ENCODE measurements around the gene DYNLL2.
A peak's percentile ranks its signal among the peaks of the same experiment; 100 is the strongest.
"Not testable (repeated sequence)": the region's sequence is repeated elsewhere in the genome, so short reads cannot be mapped to it uniquely, and the experiment has no call there.

Gene DYNLL2

DNA sequence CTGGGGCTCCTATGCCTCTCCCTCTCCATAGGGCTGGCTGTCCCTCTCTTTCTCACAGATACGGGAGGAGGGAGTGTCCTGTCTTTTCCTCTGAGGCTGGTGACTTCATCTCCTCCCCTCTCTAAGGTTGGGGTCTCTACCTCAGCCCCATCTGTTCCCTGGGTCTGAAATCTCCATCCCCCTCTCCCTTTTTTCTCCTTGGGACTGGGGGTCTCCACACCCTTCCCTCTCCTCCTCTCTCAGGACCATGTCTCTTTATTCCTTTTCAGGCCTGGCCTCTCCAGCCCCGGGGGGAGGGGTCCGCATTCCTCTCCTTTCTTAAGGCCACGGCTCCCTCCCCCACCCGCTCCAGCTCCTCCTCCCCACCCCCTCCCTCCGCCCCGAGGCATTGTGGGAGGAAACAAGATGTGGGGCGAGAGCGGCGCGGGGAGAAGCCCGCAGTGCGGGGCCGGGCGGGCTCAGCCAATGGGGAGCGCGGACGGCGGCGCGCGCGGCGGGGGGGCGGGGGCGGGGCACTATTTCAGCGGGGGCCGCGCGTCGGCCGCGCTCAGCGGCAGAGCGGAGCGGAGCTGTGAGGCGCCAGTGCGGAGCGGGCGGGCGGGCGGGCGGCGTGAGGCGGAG is at the start of gene DYNLL2:
DYNLL2 (plus strand) TSS at position 550 of the 621 bp plus-strand sequence. CDS start 3,672 bp downstream, outside the sequence.
- peak; percentile 39 for DNase-seq

DNA sequence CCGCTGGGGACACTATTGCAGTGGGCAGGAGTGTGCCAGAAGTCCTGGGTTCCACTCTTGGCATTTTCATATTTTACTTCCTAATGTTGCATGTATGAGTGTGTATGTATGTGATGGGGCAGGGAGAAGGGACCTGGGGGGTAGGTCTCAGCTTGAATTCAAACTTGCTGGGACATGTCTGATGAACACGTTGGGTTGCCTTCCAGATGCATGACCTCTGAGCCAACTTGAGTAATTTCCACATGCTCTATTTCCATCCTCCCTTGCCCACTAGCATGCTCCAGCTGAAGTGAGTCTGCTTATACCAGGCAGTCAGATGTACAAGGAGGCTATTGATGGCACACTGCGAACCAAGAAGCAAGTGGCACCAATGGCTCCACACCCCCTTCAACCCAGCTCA is 43.2 kb upstream of the DYNLL2 start:
- no peak for DNase-seq

GRCh38 chr17:58040386-58040785 is 42.8 kb upstream of the DYNLL2 start:
- DNase-seq, result no peak

DNA sequence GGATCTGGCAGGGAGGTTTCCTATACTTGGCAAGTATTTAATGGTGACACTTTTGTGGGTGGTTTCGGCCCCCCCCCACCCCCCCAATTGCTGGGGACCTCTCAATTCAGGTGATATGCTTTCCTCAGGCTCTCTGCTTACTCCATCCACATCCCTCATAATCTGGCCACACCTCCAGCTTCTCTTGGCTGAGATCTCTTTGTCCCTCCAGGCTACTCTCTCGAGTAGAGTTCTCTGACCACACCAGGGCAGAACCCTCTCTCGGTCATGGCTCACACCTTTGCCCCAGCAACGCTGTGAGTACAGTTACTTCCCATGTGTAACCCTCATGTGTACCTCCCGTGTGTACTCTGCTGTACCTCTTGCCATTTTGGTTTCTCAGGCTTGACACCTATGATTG is 42.1 kb upstream of the DYNLL2 start:
- no peak for DNase-seq

DNA sequence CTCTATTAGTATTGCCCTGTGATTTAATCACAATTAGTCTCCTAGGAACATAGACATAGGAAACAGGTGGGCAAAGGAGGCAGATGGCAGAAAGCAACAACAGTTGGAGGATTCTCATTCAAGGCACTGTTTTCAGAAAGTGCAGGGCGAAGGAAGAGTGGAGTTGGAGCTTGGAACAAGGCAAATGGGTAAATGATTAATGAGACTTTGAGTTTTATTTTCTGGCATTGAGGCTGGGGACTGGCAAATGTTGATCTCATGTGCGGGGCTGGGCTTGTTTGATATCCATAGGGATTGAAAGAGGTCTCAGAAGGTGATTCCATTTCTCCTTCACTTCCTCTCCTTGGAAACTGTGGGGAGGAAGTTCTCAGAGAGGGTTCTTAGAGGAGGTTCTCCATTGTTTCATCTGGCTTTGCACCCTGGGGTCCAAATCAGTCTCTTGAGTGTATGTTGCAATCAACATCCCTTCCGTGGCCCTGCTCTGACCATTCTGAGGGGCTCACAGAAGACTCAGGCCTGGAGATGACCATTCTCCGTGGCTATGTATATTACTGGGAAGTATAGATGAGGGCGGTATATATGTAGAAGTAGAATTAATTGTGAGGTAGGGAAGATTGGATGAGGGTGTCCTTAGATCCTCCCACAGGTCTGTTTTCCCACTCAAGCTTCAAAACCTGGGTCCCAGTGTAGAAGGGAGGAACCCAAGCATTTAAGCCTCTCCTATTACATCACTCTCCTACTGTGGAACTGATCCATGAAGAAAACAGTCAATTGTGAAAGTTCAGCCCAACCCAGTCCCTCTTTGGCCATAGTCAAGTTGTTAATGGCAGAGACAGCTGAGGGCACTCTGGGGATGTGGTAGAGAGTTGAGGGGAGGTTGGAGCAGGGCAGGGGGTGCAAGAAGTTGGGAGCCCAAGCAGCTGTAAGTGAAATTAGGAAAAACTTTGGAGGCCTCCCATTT is 39.7 kb upstream of the DYNLL2 start:
- DNase-seq, result no peak

DNA sequence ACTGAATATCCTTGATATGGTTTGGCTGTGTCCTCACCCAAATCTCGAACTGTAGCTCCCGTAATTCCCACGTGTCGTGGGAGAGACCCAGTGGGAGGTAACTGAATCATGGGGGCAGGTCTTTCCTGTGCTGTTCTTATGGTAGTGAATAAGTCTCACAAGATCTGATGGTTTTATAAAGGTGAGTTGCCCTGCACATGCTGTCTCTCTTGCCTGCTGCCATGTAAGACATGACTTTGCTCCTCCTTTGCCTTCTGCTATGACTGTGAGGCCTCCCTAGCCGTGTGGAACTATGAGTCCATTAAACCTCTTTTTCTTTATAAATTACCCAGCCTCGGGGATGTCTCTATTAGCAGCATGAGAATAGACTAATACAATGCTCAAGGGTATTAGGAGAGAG is 39.0 kb upstream of the DYNLL2 start:
- not testable (repeated sequence) for DNase-seq

DNA sequence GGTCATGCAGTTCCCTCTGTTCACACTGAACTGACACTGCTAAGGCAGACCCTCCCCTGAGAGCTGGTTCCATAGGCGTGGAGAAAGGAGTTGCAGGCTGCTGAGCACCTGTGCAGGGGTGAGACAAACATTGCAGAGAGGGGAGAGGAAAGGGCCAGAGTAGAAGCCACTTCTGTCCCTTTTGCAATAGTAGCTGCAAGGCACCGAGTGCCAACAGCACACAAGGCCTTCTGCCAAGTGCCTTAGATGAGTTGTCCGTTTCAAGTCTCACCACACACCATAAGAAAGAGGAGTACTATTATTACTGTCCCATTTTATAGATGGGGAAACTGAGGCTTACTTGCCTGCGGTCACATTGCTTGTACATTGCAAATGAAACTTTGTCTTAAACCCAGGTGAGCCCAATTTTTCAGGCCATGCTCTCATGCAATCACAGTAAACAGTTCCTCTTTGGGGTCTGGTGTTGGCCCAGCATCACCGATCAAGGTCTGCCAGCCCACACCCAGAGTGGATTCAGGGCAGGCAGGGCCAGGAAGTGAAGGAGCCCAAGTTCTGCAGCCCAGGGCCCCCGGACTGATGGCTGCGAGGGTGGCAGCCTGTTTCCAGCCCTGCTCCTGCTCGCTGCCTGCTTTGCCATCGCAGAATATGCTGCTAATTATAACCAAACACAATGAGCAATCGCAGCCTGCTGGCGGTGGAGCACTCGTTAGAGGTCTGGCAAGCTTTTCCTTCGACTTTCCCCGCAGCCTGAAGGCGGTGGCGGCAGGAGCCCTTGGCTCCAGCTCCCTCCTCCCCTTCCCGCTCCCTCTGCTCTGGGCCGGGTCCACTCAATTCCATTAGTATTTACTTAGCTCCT is 36.8 kb upstream of the DYNLL2 start:
- DNase-seq, result no peak

GRCh38 chr17:58047376-58048150 is 35.7 kb upstream of the DYNLL2 start:
- DNase-seq, result no peak

DNA sequence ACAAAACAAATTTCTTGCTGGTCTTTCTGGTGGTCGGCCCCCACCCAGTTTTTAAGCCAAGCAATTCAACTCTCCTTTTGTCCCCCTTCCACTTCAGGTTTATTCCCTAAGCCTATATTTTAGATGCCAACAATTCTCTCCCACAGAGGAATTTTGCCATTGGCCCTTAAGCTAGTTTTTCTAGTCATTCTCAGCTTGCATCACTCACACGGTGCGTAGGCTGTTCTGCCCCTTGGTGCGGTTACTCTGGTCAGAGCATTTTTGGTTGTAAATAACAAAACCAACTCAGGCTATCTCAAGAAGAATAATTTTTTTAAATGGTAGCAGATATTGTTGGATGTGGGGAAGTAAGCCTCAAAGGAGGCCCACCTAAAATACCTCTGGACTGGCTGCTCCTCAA is 33.7 kb upstream of the DYNLL2 start:
- no peak for DNase-seq

DNA sequence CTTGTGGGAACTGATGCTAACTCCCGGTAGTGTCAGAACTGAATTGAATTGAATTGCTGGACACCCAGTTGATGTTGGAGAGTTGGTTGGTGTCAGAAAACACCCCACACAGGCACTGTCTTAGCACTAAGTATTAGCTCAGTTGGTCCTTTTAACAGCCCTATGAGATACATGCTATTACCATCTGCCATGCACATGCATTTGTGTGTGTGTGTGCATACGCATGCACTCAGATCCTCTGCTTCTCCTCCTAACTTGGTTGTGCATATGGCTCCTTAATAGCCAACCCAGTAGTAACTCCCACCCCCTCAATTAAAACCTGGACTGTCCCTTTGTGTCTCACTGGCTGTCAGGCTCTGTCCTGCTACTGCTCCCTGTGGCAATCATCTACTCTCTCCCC is 32.3 kb upstream of the DYNLL2 start:
- no peak for DNase-seq

- no peak for DNase-seq
Measured at GRCh38 chr17:58051468-58051867, 31.8 kb upstream of the DYNLL2 start.

- no peak for DNase-seq
Measured at GRCh38 chr17:58052407-58052806, 30.8 kb upstream of the DYNLL2 start.

- DNase-seq, result no peak
Measured at GRCh38 chr17:58052945-58053715, 30.1 kb upstream of the DYNLL2 start.

DNA sequence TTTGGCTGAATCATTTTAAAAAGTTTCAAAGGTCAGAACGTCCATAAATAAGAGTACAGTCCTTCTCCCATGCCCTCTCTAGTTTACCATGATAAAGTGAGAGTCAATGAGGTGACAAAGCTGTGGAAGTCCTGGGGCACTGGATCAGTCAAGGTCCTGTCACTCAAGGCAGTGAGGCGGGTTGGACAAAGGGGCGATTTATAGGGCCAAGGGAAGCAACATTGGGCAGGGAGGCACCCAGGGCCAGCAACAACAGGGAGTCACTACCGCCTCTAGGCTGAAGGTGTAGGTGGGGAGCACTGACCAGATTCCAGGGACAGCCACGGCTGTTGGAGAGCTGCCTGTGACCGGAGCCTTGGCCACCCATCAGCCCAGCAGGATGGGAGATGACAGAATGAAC is 28.6 kb upstream of the DYNLL2 start:
- no peak for DNase-seq

- DNase-seq, result no peak
Measured at GRCh38 chr17:58056476-58056875, 26.7 kb upstream of the DYNLL2 start.

- DNase-seq, result peak; percentile 33
Measured at GRCh38 chr17:58059141-58059540, 24.1 kb upstream of the DYNLL2 start.

GRCh38 chr17:58060596-58061191 is 22.5 kb upstream of the DYNLL2 start:
- DNase-seq, result no peak

- DNase-seq, result no peak
Measured at GRCh38 chr17:58061672-58062071, 21.5 kb upstream of the DYNLL2 start.

DNA sequence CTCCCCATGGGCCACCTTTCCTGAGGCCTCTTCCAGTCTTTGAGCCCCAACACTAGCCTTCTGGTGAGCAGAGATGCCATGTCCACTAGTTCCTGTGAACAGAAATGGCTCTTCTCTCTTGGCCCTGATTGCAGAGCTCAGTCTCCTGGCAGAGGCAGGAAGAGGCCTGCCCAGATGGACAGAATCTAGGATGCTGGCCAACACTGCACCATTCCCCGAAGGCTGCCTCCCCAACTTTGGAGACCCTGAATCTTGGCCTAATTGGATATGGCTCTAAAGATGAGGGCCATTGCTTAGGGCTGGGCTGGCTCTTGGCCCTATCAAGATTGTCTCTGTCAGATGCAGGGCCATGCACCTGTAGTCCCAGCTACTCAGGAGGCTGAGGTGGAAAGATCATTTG is 18.0 kb upstream of the DYNLL2 start:
- no peak for DNase-seq

DNA sequence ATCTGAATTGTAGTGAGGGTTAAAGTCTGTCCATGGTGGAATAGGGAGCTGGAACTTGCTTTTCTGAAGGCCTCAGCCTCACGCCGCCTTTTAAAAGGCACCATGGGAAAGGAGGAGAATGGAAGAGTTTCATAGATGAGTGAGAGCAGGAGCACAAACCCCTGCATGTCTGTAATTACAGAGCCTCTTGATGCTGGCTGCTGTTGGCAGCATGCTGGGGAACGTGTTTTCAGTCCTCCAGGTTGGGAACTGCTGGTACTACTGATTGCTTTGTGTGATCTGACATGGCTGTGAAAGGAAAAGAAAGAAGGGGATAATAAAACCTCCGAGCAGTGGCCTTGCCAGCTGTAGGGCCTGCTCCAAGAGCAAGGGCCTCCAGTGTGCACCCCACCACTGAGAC is 16.8 kb upstream of the DYNLL2 start:
- no peak for DNase-seq

- DNase-seq, result no peak
Measured at GRCh38 chr17:58072862-58073261, 10.4 kb upstream of the DYNLL2 start.

All from NCI-H524 treated with DMSO at 0.1 percent for 48 hours (cell line).